Stimulated activated CD8-positive, alpha-beta memory T cell treated with anti-CD3 and anti-CD28 coated beads, Interleukin-15, amount 100 ng/mL, for 48 hours (primary cell): ENCODE measurements around the gene TTC39B.
"Not testable (repeated sequence)": the region's sequence is repeated elsewhere in the genome, so short reads cannot be mapped to it uniquely, and the experiment has no call there.

Source experiments
- DNase-seq, 2 donors: peaks; one replicate each; pipeline ENCODE4 v3.0.0-alpha.2; 2020; ENCODE audit warnings: low read depth in 2 of 2

TTC39B gene

GRCh38 chr9:15268317-15268716, 38.7 kb downstream of the TTC39B start:
- DNase-seq, result no peak

- DNase-seq, result no peak
Observed at GRCh38 chr9:15264918-15265317, 42.1 kb downstream of the TTC39B start.

- DNase-seq, result no peak
Observed at GRCh38 chr9:15262581-15262980, 44.4 kb downstream of the TTC39B start.

GRCh38 chr9:15256426-15256825, 50.6 kb downstream of the TTC39B start:
- no peak for DNase-seq

GRCh38 chr9:15253786-15254185, 53.2 kb downstream of the TTC39B start:
- no peak for DNase-seq

GRCh38 chr9:15253197-15253596, 53.8 kb downstream of the TTC39B start:
- no peak for DNase-seq

- no peak for DNase-seq
Observed at GRCh38 chr9:15249981-15250380, 57.0 kb downstream of the TTC39B start.

- DNase-seq, result no peak
Observed at GRCh38 chr9:15249042-15249818, 57.8 kb downstream of the TTC39B start.

GRCh38 chr9:15248621-15249020, 58.4 kb downstream of the TTC39B start:
- no peak for DNase-seq

GRCh38 chr9:15248081-15248480, 58.9 kb downstream of the TTC39B start:
- DNase-seq, result no peak

GRCh38 chr9:15246708-15247107, 60.3 kb downstream of the TTC39B start:
- DNase-seq, result no peak

- DNase-seq, result no peak
Observed at GRCh38 chr9:15246243-15246642, 60.8 kb downstream of the TTC39B start.

- DNase-seq, result no peak
Observed at GRCh38 chr9:15244001-15244441, 63.0 kb downstream of the TTC39B start.

- DNase-seq, result no peak
Observed at GRCh38 chr9:15243081-15243480, 63.9 kb downstream of the TTC39B start.

GRCh38 chr9:15240927-15241326, 66.1 kb downstream of the TTC39B start:
- DNase-seq, result no peak

GRCh38 chr9:15239816-15240215, 67.2 kb downstream of the TTC39B start:
- DNase-seq, result no peak

GRCh38 chr9:15238646-15239045, 68.4 kb downstream of the TTC39B start:
- no peak for DNase-seq

GRCh38 chr9:15235658-15236057, 71.4 kb downstream of the TTC39B start:
- DNase-seq, result no peak

GRCh38 chr9:15233941-15234490, 73.0 kb downstream of the TTC39B start:
- DNase-seq, result not testable (repeated sequence)

GRCh38 chr9:15232706-15233280, 74.2 kb downstream of the TTC39B start:
- DNase-seq, result not testable (repeated sequence)

GRCh38 chr9:15231788-15232635, 75.0 kb downstream of the TTC39B start:
- DNase-seq, result no peak

GRCh38 chr9:15229409-15229808, 77.6 kb downstream of the TTC39B start:
- no peak for DNase-seq
